ENCODE results near the gene PRPSAP1. TPM values are rescaled to one million over a fixed set of nuclear protein-coding genes. Genes with fewer than 3 reads are reported as not detected.

The PRPSAP1 gene
- total RNA-seq, 4 donors from 2014 or later, result 35.8 to 72.3 (median 62.2) TPM

- peak overlapping the region; percentile 83 for H3K4me3 ChIP-seq (ENCODE audit: low read depth, poor library complexity, severe bottlenecking)
- intact Hi-C loops (cut with DNase I; ENCODE audit: low total_unique reads), result no loop called here
- no peak for DNase-seq (ENCODE audit: low spot score in 2 of 2)
- whole genome bisulfite sequencing, 2 donors, result 4 to 5% methylated on average over 9 to 12 of the region's 12 CpGs
- TF ChIP-seq POLR2A (IDR thresholded peaks at IDR 0.05) (no peak), CTCF (IDR thresholded peaks at IDR 0.05) (no peak)
These were observed 87.3 kb downstream of the PRPSAP1 start for GRCh38 chr17:76266244-76266938.

- peak; percentile 43 to 95 for DNase-seq (ENCODE audit: low spot score in 2 of 2)
- 0 to 1% methylated on average over 20 to 40 of the region's 76 CpGs for WGBS, 2 donors
- no peak for TF ChIP-seq POLR2A (IDR thresholded peaks at IDR 0.05)
- intact Hi-C loops (cut with DNase I; ENCODE audit: low total_unique reads), result no loop called here
- peak overlapping the region; percentile 83 for H3K4me3 ChIP-seq (ENCODE audit: low read depth, poor library complexity, severe bottlenecking)
These were observed 88.0 kb downstream of the PRPSAP1 start for GRCh38 chr17:76265624-76266243.

- intact Hi-C loops (cut with DNase I; ENCODE audit: low total_unique reads), result no loop called here
- DNase-seq (ENCODE audit: low spot score in 2 of 2), result peak; percentile 100
- TF ChIP-seq CTCF (IDR thresholded peaks at IDR 0.05) (no peak), POLR2A (IDR thresholded peaks at IDR 0.05) (peak in 1 of 2 donors; percentile 79)
- WGBS, 2 donors, result 0 to 1% methylated on average over 24 to 67 of the region's 94 CpGs
- H3K4me3 ChIP-seq (ENCODE audit: low read depth, poor library complexity, severe bottlenecking), result peak within 1 kb of the TSS; percentile 83
These were observed 88.7 kb downstream of the PRPSAP1 start, which contains the start of gene UBALD2 for GRCh38 chr17:76264755-76265623. UBALD2 (plus strand) TSS chr17:76265348; CDS start chr17:76265506, 158 bp downstream.

GRCh38 chr17:76264425-76264754 lies 89.3 kb downstream of the PRPSAP1 start:
- H3K4me3 ChIP-seq (ENCODE audit: low read depth, poor library complexity, severe bottlenecking), result no peak overlapping the region
- TF ChIP-seq POLR2A (IDR thresholded peaks at IDR 0.05) (no peak), CTCF (IDR thresholded peaks at IDR 0.05) (no peak)
- intact Hi-C loops (cut with DNase I; ENCODE audit: low total_unique reads), result no loop called here
- 27% methylated on average over 9 of the region's 9 CpGs for WGBS, 2 donors
- DNase-seq (ENCODE audit: low spot score in 2 of 2), result no peak

GRCh38 chr17:76263896-76264295 lies 89.8 kb downstream of the PRPSAP1 start:
- 92 to 96% methylated on average over 5 of the region's 5 CpGs for WGBS, 2 donors
- H3K4me3 ChIP-seq (ENCODE audit: low read depth, poor library complexity, severe bottlenecking), result no peak overlapping the region
- TF ChIP-seq CTCF (IDR thresholded peaks at IDR 0.05), result no peak
- no peak for TF ChIP-seq POLR2A (IDR thresholded peaks at IDR 0.05)
- intact Hi-C loops (cut with DNase I; ENCODE audit: low total_unique reads), result no loop called here
- DNase-seq (ENCODE audit: low spot score in 2 of 2), result no peak
